IMR-90 (cell line): ENCODE measurements around the gene PSMD1. TPM values are rescaled to one million over a fixed set of nuclear protein-coding genes. Genes with fewer than 3 reads are reported as not detected.

ENCODE experiments used
- ATAC-seq: fragments of 200-7000 bp; cut with Tn5 transposase; 2 replicates; pipeline ENCODE4 v1.9.1; 2020; ENCODE audit warnings: low read depth, mild to moderate bottlenecking, moderate library complexity
- BruUV-seq: library from RNA; stranded (reverse); fragments of 400-500 nt; replicated peaks from 2 replicates; lab custom pipeline; 2021; lab: Mats Ljungman, UMichigan
- CTCF ChIA-PET: fragments of 300-600 bp; formaldehyde crosslinking; extraction: SDS; loops from one replicate; lab custom pipeline; 2021; ENCODE audit warnings: antibody characterized with exemption; lab: Yijun Ruan, JAX
- POLR2A ChIA-PET: fragments of 300-600 bp; sonication (Branson Sonifier 250); formaldehyde crosslinking; loops from one replicate; lab custom pipeline; 2022; ENCODE audit warnings: antibody characterized with exemption; ENCODE audit not compliant: unreplicated experiment; lab: Charles Lee
- DNase-seq: peaks from one replicate; pipeline ENCODE4 v3.0.0; 2013
- H2AFZ ChIP-seq: replicated peaks from 2 replicates; pipeline ENCODE3; 2013; ENCODE audit warnings: low read length, mild to moderate bottlenecking; ENCODE audit not compliant: poor library complexity
- H2AK5ac ChIP-seq: 2 replicates; pipeline ENCODE4 v1.6.1; 2013; ENCODE audit warnings: low read depth, low read length, inconsistent platforms
- H2AK9ac ChIP-seq: replicated peaks from 2 replicates; pipeline ENCODE3; 2013; ENCODE audit warnings: mild to moderate bottlenecking, low read depth, low read length, moderate library complexity; ENCODE audit not compliant: poor library complexity
- H2BK120ac ChIP-seq: 2 replicates; pipeline ENCODE4 v1.6.1; 2013; ENCODE audit warnings: low read depth, low read length, inconsistent platforms
- H2BK15ac ChIP-seq: 3 replicates; pipeline ENCODE4 v1.6.1; 2013; ENCODE audit warnings: low read depth, low read length, inconsistent platforms
- H2BK20ac ChIP-seq: 2 replicates; pipeline ENCODE4 v1.6.1; 2013; ENCODE audit warnings: low read depth, mild to moderate bottlenecking, inconsistent platforms, low read length, moderate library complexity
- H2BK5ac ChIP-seq: 2 replicates; pipeline ENCODE4 v1.6.1; 2013; ENCODE audit warnings: mild to moderate bottlenecking, low read depth, low read length, inconsistent platforms; ENCODE audit not compliant: poor library complexity, severe bottlenecking
- H3K14ac ChIP-seq: replicated peaks from 2 replicates; pipeline ENCODE4 v1.6.1; 2013; ENCODE audit warnings: low read depth, low read length, inconsistent platforms
- H3K18ac ChIP-seq: 2 replicates; pipeline ENCODE4 v1.6.1; 2013; ENCODE audit warnings: low read depth, low read length, control low read depth
- H3K23ac ChIP-seq: 2 replicates; pipeline ENCODE4 v1.6.1; 2013; ENCODE audit warnings: low read depth, low read length, inconsistent platforms
- H3K27ac ChIP-seq: 2 replicates; pipeline ENCODE4 v1.5.1; 2013; ENCODE audit warnings: mild to moderate bottlenecking, control low read depth, low read length; ENCODE audit not compliant: insufficient read depth
- H3K27me3 ChIP-seq: 2 replicates; pipeline ENCODE4 v1.6.1; 2013; ENCODE audit warnings: low read length; ENCODE audit not compliant: control insufficient read depth, insufficient read depth
- H3K36me3 ChIP-seq: 2 replicates; pipeline ENCODE4 v1.6.1; 2013; ENCODE audit warnings: low read length, mixed read lengths; ENCODE audit not compliant: control insufficient read depth, insufficient read depth
- H3K4ac ChIP-seq: 2 replicates; pipeline ENCODE4 v1.6.1; 2013; ENCODE audit warnings: low read depth, low read length, inconsistent platforms
- H3K4me1 ChIP-seq: 2 replicates; pipeline ENCODE4 v1.6.1; 2013; ENCODE audit warnings: low read length, mixed read lengths; ENCODE audit not compliant: control insufficient read depth, insufficient read depth
- H3K4me2 ChIP-seq: 2 replicates; pipeline ENCODE4 v1.6.1; 2013; ENCODE audit warnings: low read depth, mild to moderate bottlenecking, control low read depth, low read length, moderate library complexity
- H3K4me3 ChIP-seq: 2 replicates; pipeline ENCODE4 v1.5.1; 2013; ENCODE audit warnings: low read depth, mild to moderate bottlenecking, control low read depth, low read length, moderate library complexity; ENCODE audit not compliant: insufficient read depth
- H3K56ac ChIP-seq: 2 replicates; pipeline ENCODE4 v1.6.1; 2013; ENCODE audit warnings: low read length, inconsistent platforms; ENCODE audit not compliant: insufficient read depth; ENCODE audit errors: extremely low read depth
- H3K79me1 ChIP-seq, 2 experiments: 2 replicates each; pipeline ENCODE4 v1.6.1; 2013; ENCODE audit warnings: low read length in 2 of 2, inconsistent platforms in 1 of 2, low read depth in 1 of 2
- H3K9ac ChIP-seq: 2 replicates; pipeline ENCODE4 v1.6.1; 2013; ENCODE audit warnings: low read depth, low read length, control low read depth
- H3K9me1 ChIP-seq: 2 replicates; pipeline ENCODE4 v1.6.1; 2013; ENCODE audit warnings: low read length, inconsistent platforms; ENCODE audit not compliant: insufficient read depth
- H3K9me3 ChIP-seq: 2 replicates; pipeline ENCODE4 v1.6.1; 2013; ENCODE audit warnings: low read length; ENCODE audit not compliant: control insufficient read depth, insufficient read depth
- H4K20me1 ChIP-seq: 2 replicates; pipeline ENCODE4 v1.6.1; 2013; ENCODE audit warnings: low read length, inconsistent platforms; ENCODE audit not compliant: insufficient read depth
- H4K5ac ChIP-seq: 2 replicates; pipeline ENCODE4 v1.6.1; 2013; ENCODE audit warnings: mild to moderate bottlenecking, low read depth, low read length, control low read depth
- H4K8ac ChIP-seq, 2 experiments: 2 replicates each; pipeline ENCODE4 v1.6.1; 2013; ENCODE audit warnings: low read depth in 2 of 2, low read length in 2 of 2, control low read depth in 1 of 2, inconsistent platforms in 1 of 2
- H4K91ac ChIP-seq: 2 replicates; pipeline ENCODE4 v1.6.1; 2013; ENCODE audit warnings: low read depth, low read length, inconsistent platforms; ENCODE audit not compliant: insufficient read depth
- BHLHE40 ChIP-seq: fragments of 150-350 bp; IDR thresholded peaks from 2 replicates; pipeline ENCODE4 v1.6.1; 2016; ENCODE audit warnings: mild to moderate bottlenecking, low read depth, low read length
- CEBPB ChIP-seq: IDR thresholded peaks from 2 replicates; pipeline ENCODE4 v1.6.1; 2012; ENCODE audit warnings: low read depth, low read length, improper control_type of control experiment
- CHD1 ChIP-seq: IDR thresholded peaks from 2 replicates; pipeline ENCODE4 v1.6.1; 2012; ENCODE audit warnings: low read depth, low read length, improper control_type of control experiment
- FOS ChIP-seq: fragments of 150-350 bp; IDR thresholded peaks from 2 replicates; pipeline ENCODE4 v1.6.1; 2016; ENCODE audit warnings: low read depth, low read length
- MAFK ChIP-seq: IDR thresholded peaks from 2 replicates; pipeline ENCODE4 v1.6.1; 2012; ENCODE audit warnings: low read depth, low read length, improper control_type of control experiment
- MAZ ChIP-seq: IDR thresholded peaks from 2 replicates; pipeline ENCODE4 v1.6.1; 2012; ENCODE audit warnings: low read depth, mild to moderate bottlenecking, low read length, improper control_type of control experiment, moderate library complexity, borderline replicate concordance
- POLR2A ChIP-seq: IDR thresholded peaks from 2 replicates; pipeline ENCODE4 v1.6.1; 2012; ENCODE audit warnings: mild to moderate bottlenecking, low read depth, low read length
- RAD21 ChIP-seq: IDR thresholded peaks from 2 replicates; pipeline ENCODE4 v1.6.1; 2012; ENCODE audit warnings: low read length, improper control_type of control experiment
- RCOR1 ChIP-seq: IDR thresholded peaks from 2 replicates; pipeline ENCODE4 v1.6.1; 2012; ENCODE audit warnings: mild to moderate bottlenecking, low read length, improper control_type of control experiment; ENCODE audit not compliant: insufficient replicate concordance
- RFX5 ChIP-seq: IDR thresholded peaks from 2 replicates; pipeline ENCODE4 v1.8.0; 2012; ENCODE audit warnings: low read depth, mild to moderate bottlenecking, low read length, moderate library complexity
- SMC3 ChIP-seq: fragments of 150-350 bp; IDR thresholded peaks from 2 replicates; pipeline ENCODE4 v1.6.1; 2016; ENCODE audit warnings: low read depth, mild to moderate bottlenecking, antibody characterized with exemption, low read length, moderate library complexity
- USF2 ChIP-seq: fragments of 150-350 bp; IDR thresholded peaks from 2 replicates; pipeline ENCODE4 v1.6.1; 2017; ENCODE audit warnings: mild to moderate bottlenecking, antibody characterized with exemption, low read length, low read depth
- WGBS, 2 experiments: methylation state at CpG; one replicate each; pipeline versions ENCODE4 v1.1.5 to v1.1.7; 2013; ENCODE audit warnings: missing lambda C conversion rate in 2 of 2; ENCODE audit not compliant: insufficient read length in 1 of 2; ENCODE audit errors: extremely low coverage in 2 of 2; 5-methylcytosine and 5-hydroxymethylcytosine counted together
- dilution Hi-C: fragments of 300-500 bp; cut with HindIII; formaldehyde crosslinking; loops from one replicate; pipeline ENCODE4 v1.14.3; 2018; ENCODE audit warnings: low sequenced_read_pairs; ENCODE audit not compliant: unreplicated experiment
- in situ Hi-C: fragments of 300-500 bp; cut with MboI; formaldehyde crosslinking; loops from 3 replicates; pipeline ENCODE4 v1.14.3; 2019; ENCODE audit warnings: low sequenced_read_pairs, inconsistent platforms, mixed read lengths
- intact Hi-C: fragments of 100-400 bp; cut with micrococcal nuclease; formaldehyde crosslinking; loops from 2 replicates; pipeline ENCODE4 v1.10.0; 2022
- polyA plus RNA-seq, 3 experiments: library from polyadenylated mRNA; depleted of rRNA; stranded (reverse); fragments of >200 nt; gene quantifications; 2 replicates each; pipeline ENCODE4 v1.2.3, GENCODE V29; 2012; ENCODE audit warnings: low replicate concordance in 1 of 3
- total RNA-seq: library from RNA; depleted of rRNA; stranded (reverse); fragments of >200 nt; gene quantifications from 2 replicates; pipeline ENCODE4 v1.2.3, GENCODE V29; 2012
- TF ChIP-seq, protein P1 (sequence below): conservative IDR thresholded peaks from 2 replicates; pipeline ENCODE4 v1.5.1; 2012; ENCODE audit warnings: mild to moderate bottlenecking, low read depth, low read length, improper control_type of control experiment
- TF ChIP-seq, protein P2 (sequence below): fragments of 150-350 bp; IDR thresholded peaks from 2 replicates; pipeline ENCODE4 v1.6.1; 2016; ENCODE audit warnings: low read depth, mild to moderate bottlenecking, low read length, moderate library complexity, borderline replicate concordance

The PSMD1 gene
- total and polyA plus RNA-seq, 2 of the 4 experiments (the other 2 are of a cell fraction): 89.8 to 181 TPM

DNA sequence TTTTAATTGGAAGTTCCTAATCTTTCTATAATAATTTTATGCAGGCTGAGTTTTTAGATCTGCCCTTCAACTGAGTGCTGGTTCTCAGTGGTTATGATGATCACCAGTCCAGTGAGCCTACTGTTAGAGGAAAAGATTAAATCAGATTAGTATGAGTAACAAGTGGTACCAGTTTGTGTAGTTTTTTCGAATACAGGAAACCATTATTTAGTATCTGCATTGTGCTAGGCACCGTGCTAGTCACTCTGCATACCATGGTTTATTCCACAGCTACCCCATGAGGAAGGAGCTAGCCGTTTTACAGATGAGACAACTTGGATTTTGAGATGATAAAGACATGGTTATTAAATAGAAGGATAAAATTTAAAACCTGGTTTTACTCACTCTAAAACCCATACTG lies 6.1 kb downstream of the PSMD1 start:
- no peak overlapping the region for H2AK9ac ChIP-seq
- DNase-seq (no peak), ATAC-seq (no peak)
- H2BK15ac ChIP-seq: no peak overlapping the region
- no peak overlapping the region for H2AK5ac ChIP-seq
- no peak overlapping the region for H4K91ac ChIP-seq
- no peak overlapping the region for H3K23ac ChIP-seq
- peaks cover 15 to 37% of the 10 kb centered on the region in 2 experiments for H3K79me1 ChIP-seq
- H2BK5ac ChIP-seq: no peak overlapping the region
- in situ Hi-C loops (no loop called here), dilution Hi-C loops (no loop called here), intact Hi-C loops (no loop called here)
- BruUV-seq: no TSS peak
- H3K4me1 ChIP-seq: 0 out of 2 replicates have a peak, but pooled peaks cover 2% of the 10 kb centered on the region
- H4K8ac ChIP-seq: no peak overlapping the region
- H4K20me1 ChIP-seq: peaks cover 14% of the 10 kb centered on the region; the same call in 1 of the 2 replicates
- H3K9ac ChIP-seq: no peak overlapping the region
- H2BK120ac ChIP-seq: no peak overlapping the region
- H3K27ac ChIP-seq: no peak overlapping the region
- H3K9me3 ChIP-seq: no peaks in the 10 kb centered on the region
- no peak overlapping the region for H2AFZ ChIP-seq
- H2BK20ac ChIP-seq: no peak overlapping the region
- H3K14ac ChIP-seq: no peak overlapping the region
- 100% methylated on average over 1 of the region's 3 CpGs; no CpG with 5 or more reads in 1 of the 2 experiments for WGBS, 2 experiments
- no peak overlapping the region for H3K18ac ChIP-seq
- TF ChIP-seq CHD1 (no peak), CEBPB (no peak), SMC3 (no peak), USF2 (no peak), RCOR1 (no peak), FOS (no peak), MAZ (no peak), RAD21 (no peak), BHLHE40 (no peak), RFX5 (no peak), MAFK (no peak), POLR2A (no peak)
- TF ChIP-seq, protein P1, sequence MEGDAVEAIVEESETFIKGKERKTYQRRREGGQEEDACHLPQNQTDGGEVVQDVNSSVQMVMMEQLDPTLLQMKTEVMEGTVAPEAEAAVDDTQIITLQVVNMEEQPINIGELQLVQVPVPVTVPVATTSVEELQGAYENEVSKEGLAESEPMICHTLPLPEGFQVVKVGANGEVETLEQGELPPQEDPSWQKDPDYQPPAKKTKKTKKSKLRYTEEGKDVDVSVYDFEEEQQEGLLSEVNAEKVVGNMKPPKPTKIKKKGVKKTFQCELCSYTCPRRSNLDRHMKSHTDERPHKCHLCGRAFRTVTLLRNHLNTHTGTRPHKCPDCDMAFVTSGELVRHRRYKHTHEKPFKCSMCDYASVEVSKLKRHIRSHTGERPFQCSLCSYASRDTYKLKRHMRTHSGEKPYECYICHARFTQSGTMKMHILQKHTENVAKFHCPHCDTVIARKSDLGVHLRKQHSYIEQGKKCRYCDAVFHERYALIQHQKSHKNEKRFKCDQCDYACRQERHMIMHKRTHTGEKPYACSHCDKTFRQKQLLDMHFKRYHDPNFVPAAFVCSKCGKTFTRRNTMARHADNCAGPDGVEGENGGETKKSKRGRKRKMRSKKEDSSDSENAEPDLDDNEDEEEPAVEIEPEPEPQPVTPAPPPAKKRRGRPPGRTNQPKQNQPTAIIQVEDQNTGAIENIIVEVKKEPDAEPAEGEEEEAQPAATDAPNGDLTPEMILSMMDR: no peak
- TF ChIP-seq, protein P2, sequence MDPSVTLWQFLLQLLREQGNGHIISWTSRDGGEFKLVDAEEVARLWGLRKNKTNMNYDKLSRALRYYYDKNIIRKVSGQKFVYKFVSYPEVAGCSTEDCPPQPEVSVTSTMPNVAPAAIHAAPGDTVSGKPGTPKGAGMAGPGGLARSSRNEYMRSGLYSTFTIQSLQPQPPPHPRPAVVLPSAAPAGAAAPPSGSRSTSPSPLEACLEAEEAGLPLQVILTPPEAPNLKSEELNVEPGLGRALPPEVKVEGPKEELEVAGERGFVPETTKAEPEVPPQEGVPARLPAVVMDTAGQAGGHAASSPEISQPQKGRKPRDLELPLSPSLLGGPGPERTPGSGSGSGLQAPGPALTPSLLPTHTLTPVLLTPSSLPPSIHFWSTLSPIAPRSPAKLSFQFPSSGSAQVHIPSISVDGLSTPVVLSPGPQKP: no peak
- no peaks in the 10 kb centered on the region for H3K27me3 ChIP-seq
- peaks cover 3% of the 10 kb centered on the region; the same call in 1 of the 2 replicates for H3K9me1 ChIP-seq
- no peak overlapping the region for H3K4ac ChIP-seq
- no peak overlapping the region for H3K4me3 ChIP-seq
- no peak overlapping the region for H3K4me2 ChIP-seq
- H3K36me3 ChIP-seq: peaks cover 23% of the 10 kb centered on the region
- POLR2A ChIA-PET: no interaction called here
- no peak overlapping the region for H4K5ac ChIP-seq
- H3K56ac ChIP-seq: no peak overlapping the region
- CTCF ChIA-PET: interaction anchor here (0.6 kb wide), 1 partner anchor 25 kb away, joined by 3 read pairs; no protein-coding TSS in a partner anchor
